OCI-LY1 (cell line): ENCODE results near the gene PSEN1.

Source experiments
- H2AFZ ChIP-seq: fragments of 200-600 bp; sonication (generic), shearing (Covaris generic); 2 replicates; pipeline ENCODE4 v1.6.0; 2014; ENCODE audit warnings: antibody characterized with exemption, mild to moderate bottlenecking, low read length
- H3F3A ChIP-seq: fragments of 200-600 bp; sonication (generic), shearing (Covaris generic); 2 replicates; pipeline ENCODE4 v1.6.0; 2014; ENCODE audit warnings: mild to moderate bottlenecking, antibody characterized with exemption, low read length, moderate library complexity; ENCODE audit not compliant: insufficient read depth
- H3K27ac ChIP-seq: fragments of 200-600 bp; sonication (generic); 2 replicates; pipeline ENCODE4 v1.5.1; 2014; ENCODE audit warnings: low read length, mixed run types, mild to moderate bottlenecking, low read depth; ENCODE audit not compliant: poor library complexity, severe bottlenecking
- H3K27me3 ChIP-seq: fragments of 200-600 bp; sonication (generic); 2 replicates; pipeline ENCODE4 v1.6.0; 2014; ENCODE audit warnings: antibody characterized with exemption, mild to moderate bottlenecking, low read length, moderate library complexity; ENCODE audit not compliant: insufficient read depth
- H3K36me3 ChIP-seq: fragments of 200-600 bp; sonication (generic); 2 replicates; pipeline ENCODE4 v1.6.1; 2014; ENCODE audit warnings: mild to moderate bottlenecking, antibody characterized with exemption, low read length, moderate library complexity, mixed read lengths; ENCODE audit not compliant: insufficient read depth
- H3K4me1 ChIP-seq: fragments of 200-600 bp; sonication (generic); 2 replicates; pipeline ENCODE4 v1.5.1; 2014; ENCODE audit warnings: mild to moderate bottlenecking, low read length, moderate library complexity; ENCODE audit not compliant: insufficient read depth, severe bottlenecking
- H3K4me2 ChIP-seq: fragments of 200-600 bp; sonication (generic), shearing (Covaris generic); 2 replicates; pipeline ENCODE4 v1.6.1; 2014; ENCODE audit warnings: low read length
- H3K4me3 ChIP-seq: fragments of 200-600 bp; sonication (generic); 2 replicates; pipeline ENCODE4 v1.5.1; 2014; ENCODE audit warnings: low read length, low read depth, mild to moderate bottlenecking, mixed read lengths; ENCODE audit not compliant: poor library complexity, severe bottlenecking
- H3K79me2 ChIP-seq: fragments of 200-600 bp; shearing (Covaris generic); 2 replicates; pipeline ENCODE4 v1.6.1; 2016; ENCODE audit warnings: mixed run types, low read length, mixed read lengths; ENCODE audit not compliant: insufficient read depth
- H3K9ac ChIP-seq: fragments of 200-600 bp; sonication (generic), shearing (Covaris generic); 2 replicates; pipeline ENCODE4 v1.6.1; 2014; ENCODE audit warnings: mild to moderate bottlenecking, low read length, mixed read lengths
- H3K9me2 ChIP-seq: fragments of 200-600 bp; sonication (generic), shearing (Covaris generic); 2 replicates; pipeline ENCODE4 v1.6.1; 2014; ENCODE audit warnings: low read depth, mild to moderate bottlenecking, low read length, mixed read lengths
- H3K9me3 ChIP-seq: fragments of 200-600 bp; shearing (Covaris generic); 2 replicates; pipeline ENCODE4 v1.6.1; 2014; ENCODE audit warnings: low read length, mixed read lengths
- H4K20me1 ChIP-seq: fragments of 200-600 bp; sonication (generic), shearing (Covaris generic); 2 replicates; pipeline ENCODE4 v1.6.0; 2016; ENCODE audit warnings: mild to moderate bottlenecking, low read length; ENCODE audit not compliant: insufficient read depth
- EZH2 ChIP-seq: fragments of 200-600 bp; sonication (generic), shearing (Covaris generic); IDR thresholded peaks from 2 replicates; pipeline ENCODE4 v1.8.0; 2017; ENCODE audit warnings: borderline replicate concordance, mixed run types, mild to moderate bottlenecking, antibody characterized with exemption, low read length, moderate library complexity, mixed read lengths
- TF ChIP-seq, protein P1 (sequence below): fragments of 200-600 bp; sonication (generic), shearing (Covaris generic); IDR thresholded peaks from 2 replicates; pipeline ENCODE4 v1.5.1; 2017; ENCODE audit warnings: mild to moderate bottlenecking, antibody characterized with exemption, low read length, moderate library complexity, mixed read lengths

Gene PSEN1

DNA sequence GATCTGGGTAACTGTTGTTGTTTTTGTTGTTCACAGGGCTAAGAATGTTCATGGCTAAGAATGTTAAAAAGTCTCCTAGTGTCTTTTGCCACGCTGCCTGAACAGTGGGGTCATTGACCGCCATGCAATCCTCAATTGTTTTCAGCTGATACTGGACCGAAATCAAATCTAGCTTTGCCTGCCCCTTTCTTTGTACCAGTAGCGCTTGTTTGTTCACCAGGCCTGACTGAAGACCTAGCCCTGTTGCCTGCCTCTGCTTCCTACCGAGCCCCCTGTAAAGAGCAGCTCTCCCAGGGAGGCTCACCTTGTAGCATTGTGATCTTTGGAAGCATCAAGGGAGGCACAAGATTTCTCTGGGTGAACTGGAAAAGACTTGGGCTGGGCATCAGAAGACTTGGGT is 6.7 kb downstream of the PSEN1 start:
- Histone ChIP-seq H3K9ac (no peak overlapping the region), H3K4me1 (peaks cover 5% of the 10 kb centered on the region), H3K27ac (no peak overlapping the region), H3K27me3 (no peaks in the 10 kb centered on the region), H3K4me2 (no peak overlapping the region), H3K36me3 (peaks cover 8% of the 10 kb centered on the region; the same call in 1 of the 2 replicates), H4K20me1 (no peaks in the 10 kb centered on the region), H3K9me2 (no peaks in the 10 kb centered on the region), H2AFZ (no peak overlapping the region), H3F3A (no peaks in the 10 kb centered on the region), H3K79me2 (peaks cover 60% of the 10 kb centered on the region), H3K4me3 (no peak overlapping the region), H3K9me3 (no peaks in the 10 kb centered on the region)
- TF ChIP-seq EZH2, result no peak
- TF ChIP-seq, protein P1, sequence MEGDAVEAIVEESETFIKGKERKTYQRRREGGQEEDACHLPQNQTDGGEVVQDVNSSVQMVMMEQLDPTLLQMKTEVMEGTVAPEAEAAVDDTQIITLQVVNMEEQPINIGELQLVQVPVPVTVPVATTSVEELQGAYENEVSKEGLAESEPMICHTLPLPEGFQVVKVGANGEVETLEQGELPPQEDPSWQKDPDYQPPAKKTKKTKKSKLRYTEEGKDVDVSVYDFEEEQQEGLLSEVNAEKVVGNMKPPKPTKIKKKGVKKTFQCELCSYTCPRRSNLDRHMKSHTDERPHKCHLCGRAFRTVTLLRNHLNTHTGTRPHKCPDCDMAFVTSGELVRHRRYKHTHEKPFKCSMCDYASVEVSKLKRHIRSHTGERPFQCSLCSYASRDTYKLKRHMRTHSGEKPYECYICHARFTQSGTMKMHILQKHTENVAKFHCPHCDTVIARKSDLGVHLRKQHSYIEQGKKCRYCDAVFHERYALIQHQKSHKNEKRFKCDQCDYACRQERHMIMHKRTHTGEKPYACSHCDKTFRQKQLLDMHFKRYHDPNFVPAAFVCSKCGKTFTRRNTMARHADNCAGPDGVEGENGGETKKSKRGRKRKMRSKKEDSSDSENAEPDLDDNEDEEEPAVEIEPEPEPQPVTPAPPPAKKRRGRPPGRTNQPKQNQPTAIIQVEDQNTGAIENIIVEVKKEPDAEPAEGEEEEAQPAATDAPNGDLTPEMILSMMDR, result no peak

DNA sequence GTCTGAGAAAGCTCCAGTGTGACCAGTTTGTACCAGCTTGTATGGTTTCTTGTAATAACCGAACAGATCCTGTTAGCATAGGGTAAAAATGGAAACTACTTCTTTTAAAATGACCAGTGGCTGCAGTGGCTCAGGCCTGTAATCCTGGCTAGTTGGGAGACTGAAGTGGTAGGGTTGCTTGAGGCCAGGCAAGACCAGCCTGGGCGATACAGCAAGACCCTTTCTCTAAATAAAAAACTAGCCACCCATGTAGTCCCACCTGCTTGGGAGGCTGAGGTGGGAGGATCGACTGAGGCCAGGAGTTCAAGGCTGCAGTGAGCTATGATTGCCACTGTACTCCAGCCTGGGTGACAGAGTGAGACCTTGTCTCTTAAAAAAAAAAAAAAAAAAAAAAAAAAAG is 7.3 kb downstream of the PSEN1 start:
- Histone ChIP-seq H2AFZ (no peak overlapping the region), H3F3A (no peaks in the 10 kb centered on the region), H3K9me2 (no peaks in the 10 kb centered on the region), H3K79me2 (peaks cover 60% of the 10 kb centered on the region), H3K36me3 (peaks cover 14% of the 10 kb centered on the region; the same call in 1 of the 2 replicates), H3K4me3 (no peak overlapping the region), H3K27ac (no peak overlapping the region), H3K9ac (no peak overlapping the region), H4K20me1 (no peaks in the 10 kb centered on the region), H3K4me1 (peaks cover 5% of the 10 kb centered on the region), H3K4me2 (no peak overlapping the region), H3K9me3 (no peaks in the 10 kb centered on the region), H3K27me3 (no peaks in the 10 kb centered on the region)
- no peak for TF ChIP-seq EZH2
- TF ChIP-seq, protein P1, result no peak

DNA sequence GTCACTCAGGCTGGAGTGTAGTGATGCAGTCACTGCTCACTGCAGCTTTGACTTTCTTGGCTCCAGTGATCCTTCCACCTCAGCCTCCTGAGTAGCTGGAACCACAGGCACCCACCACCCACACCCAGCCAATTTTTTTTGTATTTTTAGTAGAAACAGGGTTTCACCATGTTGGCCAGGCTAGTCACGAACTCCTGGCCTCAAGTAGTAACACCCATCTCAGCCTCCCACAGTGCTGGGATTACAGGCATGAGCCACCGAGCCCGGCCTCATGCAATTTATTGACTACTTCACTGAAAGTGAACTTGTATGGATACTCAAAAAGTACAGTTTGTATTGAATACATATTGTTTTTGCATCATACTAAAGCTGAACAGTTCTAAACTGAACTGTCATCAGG is 9.1 kb downstream of the PSEN1 start:
- peaks cover 29% of the 10 kb centered on the region for H3K36me3 ChIP-seq
- no peak overlapping the region for H3K9ac ChIP-seq
- no peaks in the 10 kb centered on the region for H3K9me3 ChIP-seq
- H4K20me1 ChIP-seq, result no peaks in the 10 kb centered on the region
- no peaks in the 10 kb centered on the region for H3K9me2 ChIP-seq
- no peaks in the 10 kb centered on the region for H3F3A ChIP-seq
- H3K27ac ChIP-seq, result no peak overlapping the region
- TF ChIP-seq, protein P1, result no peak
- TF ChIP-seq EZH2, result no peak
- no peaks in the 10 kb centered on the region for H3K27me3 ChIP-seq
- H3K4me3 ChIP-seq, result no peak overlapping the region
- H2AFZ ChIP-seq, result no peak overlapping the region
- peaks cover 5% of the 10 kb centered on the region for H3K4me1 ChIP-seq
- H3K79me2 ChIP-seq, result peaks cover 50% of the 10 kb centered on the region
- H3K4me2 ChIP-seq, result no peak overlapping the region
